Endometrial microvascular endothelial cells (primary cell): ENCODE results near the gene MYO16. TPM values are rescaled to one million over a fixed set of nuclear protein-coding genes. Genes with fewer than 3 reads are reported as not detected.
"Not testable (repeated sequence)": the region's sequence is repeated elsewhere in the genome, so short reads cannot be mapped to it uniquely, and the experiment has no call there.

Experiments used
- in situ Hi-C: cut with HindIII; loops from 2 replicates; pipeline ENCODE4 v1.10.0; 2017; ENCODE audit warnings: low sequenced_read_pairs, low pct_unique_long_range_greater_than_20kb; ENCODE audit errors: inconsistent ontology term
- total RNA-seq: library from RNA; depleted of rRNA; stranded (reverse); fragments of >200 nt; gene quantifications from one replicate; pipeline ENCODE4 v1.2.3, GENCODE V29; 2015; ENCODE audit errors: inconsistent ontology term

The MYO16 gene
- total RNA-seq, 1 donor from 2014 or later, result not detected

GRCh38 chr13:108851660-108852059, 222.2 kb downstream of the MYO16 start:
- in situ Hi-C loops, result no loop called here

- in situ Hi-C loops, result no loop called here
Measured at GRCh38 chr13:108853031-108853430, 223.6 kb downstream of the MYO16 start.

GRCh38 chr13:108855737-108856387, 226.5 kb downstream of the MYO16 start:
- in situ Hi-C loops, result no loop called here

- in situ Hi-C loops, result no loop called here
Measured at GRCh38 chr13:108858676-108859075, 229.3 kb downstream of the MYO16 start.

GRCh38 chr13:108859197-108860012, 230.0 kb downstream of the MYO16 start:
- in situ Hi-C loops, result no loop called here

GRCh38 chr13:108860418-108860817, 231.0 kb downstream of the MYO16 start:
- in situ Hi-C loops, result no loop called here

GRCh38 chr13:108877300-108877699, 247.9 kb downstream of the MYO16 start:
- in situ Hi-C loops, result no loop called here

GRCh38 chr13:108878732-108879131, 249.3 kb downstream of the MYO16 start:
- in situ Hi-C loops, result no loop called here

GRCh38 chr13:108889324-108889984, 260.0 kb downstream of the MYO16 start:
- in situ Hi-C loops, result no loop called here

GRCh38 chr13:108895220-108895704, 265.9 kb downstream of the MYO16 start:
- in situ Hi-C loops, result no loop called here

- in situ Hi-C loops, result no loop called here
Measured at GRCh38 chr13:108897955-108898354, 268.5 kb downstream of the MYO16 start.

- in situ Hi-C loops, result no loop called here
Measured at GRCh38 chr13:108902405-108903155, 273.2 kb downstream of the MYO16 start.

- in situ Hi-C loops, result no loop called here
Measured at GRCh38 chr13:108903613-108904012, 274.2 kb downstream of the MYO16 start.

- in situ Hi-C loops, result no loop called here
Measured at GRCh38 chr13:108911807-108912206, 282.4 kb downstream of the MYO16 start.

- in situ Hi-C loops, result not testable (repeated sequence)
Measured at GRCh38 chr13:108913731-108914130, 284.3 kb downstream of the MYO16 start.

GRCh38 chr13:108915095-108915633, 285.8 kb downstream of the MYO16 start:
- in situ Hi-C loops, result no loop called here

- in situ Hi-C loops, result no loop called here
Measured at GRCh38 chr13:108915634-108916512, 286.5 kb downstream of the MYO16 start.

- in situ Hi-C loops, result no loop called here
Measured at GRCh38 chr13:108917581-108917980, 288.2 kb downstream of the MYO16 start.
